HCT116 (cell line): ENCODE data around the gene CAMKK2. TPM values are rescaled to one million over a fixed set of nuclear protein-coding genes. Genes with fewer than 3 reads are reported as not detected.

ENCODE experiments used
- ATAC-seq: fragments of 200-7000 bp; cut with Tn5 transposase; 2 replicates; pipeline ENCODE4 v1.9.1; 2020; ENCODE audit warnings: mild to moderate bottlenecking, moderate library complexity
- BruUV-seq: library from RNA; stranded (reverse); fragments of 400-500 nt; replicated peaks from 2 replicates; lab custom pipeline; 2021; lab: Mats Ljungman, UMichigan
- CTCF ChIA-PET: fragments of 300-600 bp; sonication (Branson Sonifier 250); formaldehyde crosslinking; loops from one replicate; lab custom pipeline; 2021; ENCODE audit warnings: antibody characterized with exemption; lab: Charles Lee
- POLR2A ChIA-PET: fragments of 300-600, 350-600 bp; sonication (Branson Sonifier 250); formaldehyde crosslinking; loops from one replicate; lab custom pipeline; 2021; ENCODE audit warnings: antibody characterized with exemption; lab: Charles Lee
- RAD21 ChIA-PET, 2 experiments: fragments of 300-600 bp; sonication (Branson Sonifier 250); formaldehyde crosslinking; loops; one replicate each; lab custom pipeline; 2023; ENCODE audit warnings: low total read pairs in 2 of 2; ENCODE audit not compliant: uncharacterized antibody in 2 of 2, unreplicated experiment in 2 of 2, low non-redundant PET in 1 of 2; lab: Charles Lee
- DNase-seq: peaks from one replicate; pipeline ENCODE4 v3.0.0-alpha.2; 2010; ENCODE audit warnings: low read depth, low spot score
- H2AFZ ChIP-seq: fragments of 200-600 bp; shearing (Covaris generic), sonication (generic); 2 replicates; pipeline ENCODE4 v1.6.1; 2017; ENCODE audit warnings: low read depth, mixed run types, mixed read lengths, antibody characterized with exemption, low read length; ENCODE audit not compliant: poor library complexity, severe bottlenecking
- H3K27ac ChIP-seq: 2 replicates; pipeline ENCODE4 v1.5.1; 2012; ENCODE audit warnings: low read depth, low read length
- H3K27me3 ChIP-seq: fragments of 200-600 bp; sonication (generic); 2 replicates; pipeline ENCODE4 v1.6.1; 2016; ENCODE audit warnings: mixed run types, low read length, mixed read lengths; ENCODE audit not compliant: insufficient read depth
- H3K36me3 ChIP-seq, 2 experiments: fragments of 200-500 bp in 1 of 2; fragments of 200-600 bp in 1 of 2; sonication (Bioruptor generic) in 1 of 2; sonication (generic) in 1 of 2; 2 replicates each; pipeline versions ENCODE4 v1.5.1 to v1.6.1; 2014 to 2016; ENCODE audit warnings: low read length in 2 of 2, inconsistent platforms in 1 of 2, mixed read lengths in 1 of 2, mixed run types in 1 of 2; ENCODE audit not compliant: insufficient read depth in 2 of 2, control insufficient read depth in 1 of 2
- H3K4me1 ChIP-seq, 2 experiments: fragments of 200-600 bp in 1 of 2; sonication (generic) in 1 of 2; 2 replicates each; pipeline versions ENCODE4 v1.5.1 to v1.6.1; 2012 to 2017; ENCODE audit warnings: low read length in 2 of 2, inconsistent platforms in 1 of 2, mild to moderate bottlenecking in 1 of 2, mixed read lengths in 1 of 2, mixed run types in 1 of 2, moderate library complexity in 1 of 2; ENCODE audit not compliant: insufficient read depth in 2 of 2, control insufficient read depth in 1 of 2
- H3K4me2 ChIP-seq: fragments of 200-600 bp; sonication (generic); 2 replicates; pipeline ENCODE4 v1.6.1; 2017; ENCODE audit warnings: mixed run types, low read length, mixed read lengths
- H3K4me3 ChIP-seq, 2 experiments: fragments of 200-600 bp in 1 of 2; sonication (generic) in 1 of 2; replicated peaks in 1 of 2; 2 replicates each; pipeline ENCODE4 v1.5.1; 2011 to 2016; ENCODE audit warnings: low read length in 2 of 2, control low read depth in 1 of 2, low read depth in 1 of 2, mild to moderate bottlenecking in 1 of 2, mixed read lengths in 1 of 2, mixed run types in 1 of 2
- H3K79me2 ChIP-seq: fragments of 200-600 bp; sonication (generic); 2 replicates; pipeline ENCODE4 v1.6.1; 2017; ENCODE audit warnings: mild to moderate bottlenecking, mixed run types, low read length, moderate library complexity, mixed read lengths; ENCODE audit not compliant: insufficient read depth
- H3K9ac ChIP-seq: fragments of 200-600 bp; sonication (generic); 2 replicates; pipeline ENCODE4 v1.6.1; 2016; ENCODE audit warnings: low read length, mixed read lengths
- H3K9me2 ChIP-seq: fragments of 200-600 bp; sonication (generic), shearing (Covaris generic); 2 replicates; pipeline ENCODE4 v1.6.1; 2017; ENCODE audit warnings: mixed run types, mild to moderate bottlenecking, moderate library complexity; ENCODE audit not compliant: insufficient read depth
- H3K9me3 ChIP-seq, 2 experiments: fragments of 200-500 bp in 1 of 2; fragments of 200-600 bp in 1 of 2; sonication (Bioruptor generic) in 1 of 2; sonication (generic) in 1 of 2; 2 replicates each; pipeline ENCODE4 v1.6.1; 2014 to 2017; ENCODE audit warnings: low read length in 2 of 2, mixed read lengths in 2 of 2, inconsistent platforms in 1 of 2, low read depth in 1 of 2, mild to moderate bottlenecking in 1 of 2, mixed run types in 1 of 2, moderate library complexity in 1 of 2; ENCODE audit not compliant: control insufficient read depth in 1 of 2, insufficient read depth in 1 of 2
- H4K20me1 ChIP-seq: fragments of 200-600 bp; sonication (generic), shearing (Covaris generic); 2 replicates; pipeline ENCODE4 v1.6.1; 2017; ENCODE audit warnings: mixed run types, mild to moderate bottlenecking, moderate library complexity; ENCODE audit not compliant: insufficient read depth
- EZH2phosphoT487 ChIP-seq: fragments of 200-600 bp; IDR thresholded peaks from 2 replicates; pipeline ENCODE4 v1.6.1; 2018; ENCODE audit warnings: antibody characterized with exemption, borderline replicate concordance
- JUND ChIP-seq: IDR thresholded peaks from 2 replicates; pipeline ENCODE4 v1.6.1; 2012
- POLR2A ChIP-seq: IDR thresholded peaks from 2 replicates; pipeline ENCODE4 v1.7.0; 2011; ENCODE audit warnings: borderline replicate concordance; ENCODE audit not compliant: insufficient read depth, insufficient read length; ENCODE audit errors: extremely low read depth
- SP1 ChIP-seq: IDR thresholded peaks from 2 replicates; pipeline ENCODE4 v1.6.1; 2012; ENCODE audit warnings: low read depth
- TCF7L2 ChIP-seq: IDR thresholded peaks from 2 replicates; pipeline ENCODE4 v1.7.0; 2011; ENCODE audit warnings: borderline replicate concordance, inconsistent platforms; ENCODE audit not compliant: insufficient read depth, insufficient read length; ENCODE audit errors: extremely low read depth
- ZNF274 ChIP-seq: fragments of 200-500 bp; sonication (Bioruptor generic); IDR thresholded peaks from 2 replicates; pipeline ENCODE4 v1.6.1; 2014; ENCODE audit warnings: mild to moderate bottlenecking, low read depth, low read length, inconsistent platforms
- intact Hi-C: fragments of 100-400 bp; cut with micrococcal nuclease; formaldehyde crosslinking; loops from 2 replicates; pipeline ENCODE4 v1.10.0; 2022
- total RNA-seq: library from RNA; stranded (reverse); gene quantifications from one replicate; pipeline ENCODE4 v1.2.1, GENCODE V29; 2021; ENCODE audit not compliant: unreplicated experiment
- TF ChIP-seq, protein P1 (sequence below): IDR thresholded peaks from 2 replicates; pipeline ENCODE4 v1.6.1; 2012

Gene CAMKK2
- total RNA-seq, 1 experiment from 2014 or later, result 33.8 TPM

DNA sequence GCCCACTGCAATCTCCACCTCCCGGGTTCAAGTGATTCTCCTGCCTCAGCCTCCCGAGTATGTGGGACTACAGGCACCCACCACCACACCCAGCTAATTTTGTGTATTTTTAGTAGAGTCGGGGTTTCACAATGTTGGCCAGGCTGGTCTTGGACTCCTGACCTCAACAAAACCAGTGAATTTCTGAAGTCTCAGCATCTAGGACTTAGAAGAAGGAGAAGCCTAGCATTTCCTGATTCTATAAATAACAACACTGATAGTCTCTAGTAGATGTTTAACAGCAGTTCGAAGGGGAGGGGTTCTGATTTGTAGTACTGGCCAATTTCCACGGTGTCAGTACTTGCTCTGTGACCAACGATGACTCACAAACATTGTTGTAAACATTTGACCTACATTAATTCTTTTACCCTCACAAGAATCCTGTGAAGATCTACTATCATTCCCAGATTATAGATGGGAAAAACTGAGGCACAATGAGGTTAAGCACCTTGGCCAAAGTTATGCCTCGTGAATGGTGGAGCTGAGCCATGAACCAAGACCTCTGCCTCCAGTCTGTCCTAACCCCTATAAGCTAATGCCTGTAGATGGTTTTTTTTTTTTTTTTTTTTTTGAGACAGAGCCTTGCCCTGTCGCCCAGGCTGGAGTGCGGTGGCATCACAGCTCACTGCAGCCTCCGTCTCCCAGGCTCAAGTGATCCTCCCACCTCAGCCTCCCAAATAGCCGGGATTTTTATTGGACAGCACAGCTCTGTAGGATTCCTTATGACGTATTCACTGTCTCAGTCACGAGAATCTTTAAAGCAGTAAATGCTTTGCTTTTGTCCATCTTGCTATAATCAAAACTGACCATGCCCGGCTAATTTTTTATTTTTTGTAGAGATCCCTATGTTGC lies 81.4 kb downstream of the CAMKK2 start (continued):
- TF ChIP-seq POLR2A, result no peak
- TF ChIP-seq, protein P1, sequence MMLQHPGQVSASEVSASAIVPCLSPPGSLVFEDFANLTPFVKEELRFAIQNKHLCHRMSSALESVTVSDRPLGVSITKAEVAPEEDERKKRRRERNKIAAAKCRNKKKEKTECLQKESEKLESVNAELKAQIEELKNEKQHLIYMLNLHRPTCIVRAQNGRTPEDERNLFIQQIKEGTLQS, result no peak
- no peak for TF ChIP-seq TCF7L2
- no peak for TF ChIP-seq EZH2phosphoT487

DNA sequence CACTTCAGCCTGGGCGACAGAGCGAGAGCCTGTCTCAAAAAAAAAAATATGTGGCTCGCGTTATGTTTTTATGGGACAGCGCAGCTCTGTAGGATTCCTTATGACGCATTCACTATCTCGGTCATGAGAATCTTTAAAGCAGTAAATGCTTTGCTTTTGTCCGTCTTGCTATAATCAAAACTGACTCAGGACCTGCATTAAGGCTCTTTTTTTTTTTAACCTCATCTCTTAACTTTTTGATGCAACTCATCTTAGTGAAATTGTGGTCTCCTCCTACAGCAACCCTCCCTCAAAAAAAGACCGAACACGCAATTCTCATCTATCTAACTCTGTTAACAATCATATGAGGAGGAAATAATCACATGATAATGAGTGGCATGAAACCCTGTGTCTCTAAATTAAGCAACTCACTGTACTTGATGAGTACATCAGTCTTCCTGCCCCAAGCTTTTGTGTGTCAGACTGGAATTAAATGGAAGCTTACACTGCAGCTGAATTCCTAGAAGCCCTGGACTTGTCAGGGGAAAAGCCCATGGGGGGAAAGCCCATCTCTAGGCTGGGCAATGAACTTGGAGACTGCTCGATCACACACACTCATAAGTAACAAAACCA lies 82.2 kb downstream of the CAMKK2 start:
- Histone ChIP-seq H3K4me3 (peak overlapping the region in 1 of 2 experiments; percentile 32; a peak in 2 of 4 replicates), H3K9me3 (no peaks in the 10 kb centered on the region), H3K4me1 (peaks cover 27 to 57% of the 10 kb centered on the region in 2 experiments), H3K9me2 (no peaks in the 10 kb centered on the region), H3K79me2 (peaks cover 14% of the 10 kb centered on the region; the same call in 1 of the 2 replicates), H3K9ac (peak overlapping the region; percentile 34), H4K20me1 (no peaks in the 10 kb centered on the region), H2AFZ (no peak overlapping the region), H3K27ac (peak overlapping the region; percentile 35), H3K27me3 (no peaks in the 10 kb centered on the region), H3K4me2 (peak overlapping the region; percentile 68), H3K36me3 (no peaks in the 10 kb centered on the region)
- CTCF ChIA-PET, result no interaction called here
- TF ChIP-seq SP1 (no peak), JUND (no peak), ZNF274 (no peak)
- intact Hi-C loops, result no loop called here
- POLR2A ChIA-PET, result no interaction called here
- DNase-seq (no peak), ATAC-seq (no peak)
- no TSS peak for BruUV-seq
- RAD21 ChIA-PET, result no interaction called here
